GM21529 (cell line): ENCODE results near the gene C1orf87.

Experiments
- ATAC-seq: cut with Tn5 transposase; IDR thresholded peaks from one replicate; pipeline ENCODE4 v1.9.1; 2021; ENCODE audit not compliant: unreplicated experiment

C1orf87 gene

GRCh38 chr1:60063561-60063960 lies 10.0 kb downstream of the C1orf87 start:
- ATAC-seq, result no peak

- no peak for ATAC-seq
Observed at GRCh38 chr1:60059468-60059867, 14.1 kb downstream of the C1orf87 start.

GRCh38 chr1:60055336-60055735 lies 18.2 kb downstream of the C1orf87 start:
- no peak for ATAC-seq

GRCh38 chr1:60054374-60054773 lies 19.2 kb downstream of the C1orf87 start:
- ATAC-seq, result no peak

DNA sequence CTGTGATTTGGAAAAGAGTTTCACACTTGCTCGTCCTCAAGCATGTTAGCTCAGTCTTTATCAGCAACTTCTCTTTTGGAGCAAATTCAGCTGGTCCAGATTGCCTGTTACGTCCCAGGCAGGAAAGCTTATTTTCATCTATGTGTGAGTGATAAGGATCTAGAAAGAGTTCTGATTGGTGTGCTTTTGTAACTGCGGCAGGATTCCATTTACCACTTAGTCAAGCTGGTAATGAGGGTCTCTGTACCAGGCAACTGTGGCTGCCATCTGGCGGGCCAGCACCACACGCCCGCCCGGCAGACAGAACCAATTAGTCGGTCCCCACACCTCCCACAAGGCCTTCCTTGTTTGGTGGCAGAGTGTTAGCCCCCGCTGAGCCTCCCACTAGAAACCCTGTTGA lies 21.0 kb downstream of the C1orf87 start:
- no peak for ATAC-seq

GRCh38 chr1:60051191-60051590 lies 22.4 kb downstream of the C1orf87 start:
- ATAC-seq, result no peak

DNA sequence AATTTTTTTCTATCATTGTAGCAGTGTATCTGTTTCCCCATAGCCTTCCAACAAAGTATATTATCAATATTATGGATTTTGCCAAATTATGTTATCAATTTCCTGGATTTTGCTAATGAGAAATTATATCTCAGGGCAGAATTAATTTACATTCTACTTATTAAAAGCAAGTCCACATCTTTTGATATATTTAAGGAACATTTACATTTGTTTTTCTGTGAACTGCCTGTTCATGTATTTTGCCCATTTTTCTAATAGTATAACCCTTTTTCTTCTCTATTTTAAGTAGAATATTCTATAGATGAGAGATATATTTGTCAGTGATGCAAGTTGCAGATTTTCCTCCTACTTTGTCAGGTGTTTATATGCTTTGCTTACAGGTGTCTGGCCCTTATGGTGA lies 24.4 kb downstream of the C1orf87 start:
- no peak for ATAC-seq

GRCh38 chr1:60044881-60045280 lies 28.7 kb downstream of the C1orf87 start:
- ATAC-seq, result no peak

GRCh38 chr1:60041783-60042182 lies 31.8 kb downstream of the C1orf87 start:
- ATAC-seq, result no peak

- no peak for ATAC-seq
Observed at GRCh38 chr1:60037669-60038068, 35.9 kb downstream of the C1orf87 start.

DNA sequence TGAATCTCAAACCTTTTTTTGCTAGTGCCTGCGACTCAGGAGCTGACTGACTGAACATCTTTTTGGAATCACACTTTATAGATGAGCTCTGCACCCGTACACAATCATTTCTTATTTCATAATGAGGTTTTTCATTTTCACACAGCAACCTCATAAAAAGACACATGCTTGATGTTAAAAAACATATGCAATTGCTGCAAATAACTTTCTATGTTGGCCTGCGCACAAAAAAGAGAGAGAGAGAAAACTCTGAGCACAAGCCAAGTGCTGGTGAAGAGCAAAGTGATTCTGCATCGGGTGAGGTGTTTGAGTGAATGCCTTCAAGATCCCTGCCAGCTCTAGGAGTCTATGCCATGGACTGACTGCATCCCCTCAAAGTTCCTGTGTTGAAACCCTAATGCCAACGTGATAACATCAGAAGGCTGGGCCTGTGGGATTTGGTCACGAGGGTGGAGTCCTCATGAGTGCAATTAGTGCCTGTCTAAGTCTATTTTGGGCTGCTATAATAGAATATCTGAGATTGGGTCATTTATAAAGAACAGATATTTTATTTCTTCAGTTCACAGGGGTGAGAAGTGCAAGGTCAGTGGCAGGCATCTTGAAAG lies 36.6 kb downstream of the C1orf87 start:
- no peak for ATAC-seq

DNA sequence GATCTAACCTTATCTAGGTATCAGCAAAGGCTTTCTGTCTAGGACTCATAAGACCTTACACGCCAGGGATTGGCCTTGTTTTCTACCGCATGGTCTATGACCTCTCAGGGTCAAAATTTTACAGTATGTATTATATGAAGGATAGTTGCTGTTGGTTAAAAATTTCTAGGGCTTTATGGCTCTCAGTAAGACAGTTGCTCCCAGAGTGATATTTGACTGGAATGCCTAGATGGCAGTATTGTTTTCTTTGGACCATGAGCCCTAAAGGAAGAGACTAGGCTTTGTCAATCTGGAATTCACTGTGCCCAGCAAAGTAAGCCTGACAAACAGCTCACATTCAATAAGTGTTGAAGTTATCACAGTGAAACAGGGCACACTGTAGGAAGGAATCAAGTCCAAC lies 37.6 kb downstream of the C1orf87 start:
- ATAC-seq, result no peak

DNA sequence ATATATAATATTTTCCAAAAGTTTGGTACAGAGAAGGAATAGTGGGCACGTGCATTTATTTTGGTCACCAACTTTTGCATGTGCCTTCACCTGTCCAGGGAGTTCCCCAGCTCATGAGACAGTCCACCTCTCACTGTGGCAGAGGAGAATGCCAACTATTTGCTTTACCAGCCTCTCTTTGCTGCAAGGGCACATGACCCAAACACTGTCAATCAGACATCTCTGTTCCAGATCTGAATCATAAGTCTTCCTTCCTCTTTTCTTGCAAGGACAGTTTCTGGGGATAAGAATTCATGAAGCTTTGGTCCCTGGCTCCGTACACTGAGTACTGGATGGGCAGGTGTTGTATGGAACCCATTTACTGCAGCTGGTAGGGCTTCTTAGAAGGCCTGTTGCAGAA lies 38.6 kb downstream of the C1orf87 start:
- ATAC-seq, result no peak

DNA sequence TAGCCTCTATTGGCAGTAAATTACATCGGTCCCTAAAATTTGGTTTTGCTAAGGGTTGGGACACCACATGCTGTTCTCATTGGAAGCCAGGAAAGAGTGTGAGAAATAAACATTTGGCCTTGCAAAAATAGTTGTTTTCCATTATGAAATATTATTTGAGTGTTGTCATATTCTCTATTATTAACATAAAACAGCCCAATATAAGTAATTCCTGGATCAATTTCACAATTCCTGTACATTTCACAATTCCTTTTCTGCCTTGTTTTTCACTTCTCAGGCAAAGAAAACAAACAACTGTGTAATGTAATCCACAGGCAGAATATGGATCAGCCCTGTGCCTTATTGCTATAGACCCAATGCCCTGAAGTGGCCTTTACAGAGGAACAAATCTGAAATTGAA lies 40.5 kb downstream of the C1orf87 start:
- ATAC-seq, result no peak

- no peak for ATAC-seq
Observed at GRCh38 chr1:60031146-60031545, 42.4 kb downstream of the C1orf87 start.

GRCh38 chr1:60025552-60025951 lies 48.0 kb downstream of the C1orf87 start:
- ATAC-seq, result no peak

DNA sequence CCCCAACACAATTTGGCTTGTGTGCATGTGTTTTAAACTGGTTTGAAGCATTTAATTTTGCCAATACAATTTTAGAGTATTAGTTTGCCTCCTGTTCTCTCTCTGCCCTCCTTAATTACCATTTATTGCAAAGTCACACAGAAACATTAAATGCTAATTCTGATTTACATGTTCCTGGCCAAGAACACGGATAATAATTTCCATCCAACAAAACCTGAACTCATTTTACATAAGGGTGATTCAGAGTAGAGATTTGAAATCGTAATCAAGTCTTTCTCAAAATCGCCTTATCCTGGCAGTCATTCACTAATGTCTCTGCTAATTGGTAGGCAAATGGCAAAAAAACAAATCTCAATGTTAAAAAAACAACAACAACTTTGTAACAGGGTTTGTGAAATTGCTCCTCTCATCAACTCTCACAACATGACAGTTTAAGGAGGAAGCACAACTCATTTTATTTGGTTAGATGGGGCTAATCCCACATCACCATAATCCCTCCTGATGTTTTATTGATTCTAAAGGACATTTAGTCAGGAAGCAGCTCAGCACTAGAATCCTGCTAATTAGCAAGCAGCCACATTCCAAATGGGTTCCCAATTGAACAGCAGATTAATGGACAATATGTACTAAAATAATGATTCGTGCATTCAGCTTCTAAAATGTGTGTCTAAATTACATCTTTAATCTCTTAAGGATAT lies 55.9 kb downstream of the C1orf87 start:
- ATAC-seq, result no peak

DNA sequence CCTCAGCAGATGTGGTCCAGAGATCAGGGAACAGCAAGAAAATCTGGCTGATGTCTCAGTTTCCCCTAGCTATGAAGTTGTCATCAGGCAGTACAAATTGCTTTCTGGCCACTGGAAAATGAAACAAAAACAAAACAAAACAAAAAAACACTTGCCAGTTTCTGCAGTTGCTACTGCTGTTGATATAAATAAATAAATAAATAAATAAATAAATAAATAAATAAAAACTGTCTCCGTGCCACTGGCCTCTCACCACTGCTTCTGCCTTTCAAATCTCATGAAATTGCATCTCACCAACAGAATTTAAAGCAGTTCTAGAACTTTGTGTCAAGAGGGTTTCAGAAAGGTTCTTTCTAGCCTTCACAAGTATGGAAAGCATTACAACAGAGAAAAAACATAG lies 62.9 kb downstream of the C1orf87 start:
- ATAC-seq, result no peak

GRCh38 chr1:60008500-60008899 lies 65.1 kb downstream of the C1orf87 start:
- ATAC-seq, result no peak

- no peak for ATAC-seq
Observed at GRCh38 chr1:60000625-60001024, 72.9 kb downstream of the C1orf87 start.

DNA sequence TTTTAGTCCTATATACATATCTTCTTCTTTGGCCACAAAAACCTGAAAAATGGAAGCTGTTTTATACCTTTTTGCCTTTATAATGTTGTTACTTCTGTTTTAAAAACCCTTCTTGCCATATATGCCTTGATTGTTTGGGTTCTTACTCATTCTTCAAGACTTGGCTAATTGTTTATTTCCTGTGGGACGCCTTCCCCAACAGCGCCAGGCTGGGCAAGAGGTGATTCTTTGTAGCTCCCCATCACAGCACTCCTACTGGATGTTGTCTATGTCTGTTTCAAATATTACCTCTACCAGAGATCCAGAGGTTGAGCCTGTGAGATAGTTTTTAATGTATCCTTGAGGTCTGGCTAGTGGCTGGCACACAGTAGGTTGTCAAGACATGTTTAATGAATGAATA lies 73.8 kb downstream of the C1orf87 start:
- no peak for ATAC-seq

DNA sequence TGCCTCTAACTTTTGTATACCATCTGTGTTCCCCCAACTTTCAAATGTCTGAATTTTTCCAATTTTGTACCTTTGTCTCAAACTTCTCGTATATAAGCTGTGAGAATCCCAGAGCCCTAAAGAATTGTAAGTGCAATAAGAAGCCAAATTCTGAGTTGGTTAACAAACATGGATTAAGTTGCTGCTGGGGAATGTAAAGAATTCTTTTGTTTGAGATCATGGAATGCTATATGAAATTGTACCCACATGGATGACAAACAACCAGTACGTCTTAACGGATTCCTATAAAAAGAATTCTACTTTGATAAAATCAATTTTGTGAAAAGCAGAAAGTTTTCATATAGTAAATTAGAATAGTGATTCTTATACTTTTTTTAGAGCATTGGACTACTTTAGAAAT lies 74.6 kb downstream of the C1orf87 start:
- ATAC-seq, result no peak
